GM19239 (cell line): ENCODE measurements around the gene SALL1.

Source experiments
- DNase-seq: peaks from one replicate; pipeline ENCODE4 v3.0.0; 2011; ENCODE audit warnings: low spot score; ENCODE audit not compliant: insufficient read length
- FAIRE-seq: peaks from 2 replicates; lab custom pipeline; 2011; peaks lifted over from hg19 to GRCh38; lab: Jason Lieb, UNC

SALL1 gene

GRCh38 chr16:51144203-51144602 is 6.9 kb downstream of the SALL1 start:
- FAIRE-seq (no peak), DNase-seq (no peak)

- DNase-seq: no peak
- no peak for FAIRE-seq
These were observed 7.7 kb downstream of the SALL1 start for GRCh38 chr16:51143196-51143977.

GRCh38 chr16:51141541-51141940 is 9.5 kb downstream of the SALL1 start:
- FAIRE-seq (no peak), DNase-seq (no peak)

GRCh38 chr16:51141106-51141505 is 10.0 kb downstream of the SALL1 start:
- no peak for FAIRE-seq
- DNase-seq: no peak

GRCh38 chr16:51140112-51140511 is 11.0 kb downstream of the SALL1 start:
- DNase-seq: no peak
- FAIRE-seq: no peak

- no peak for FAIRE-seq
These were observed 11.5 kb downstream of the SALL1 start for GRCh38 chr16:51139568-51139967.

GRCh38 chr16:51138178-51138577 is 12.9 kb downstream of the SALL1 start:
- no peak for DNase-seq
- no peak for FAIRE-seq

More at GRCh38 chr16:51139568-51139967, 11.5 kb downstream of the SALL1 start:
- DNase-seq: no peak

- FAIRE-seq (no peak), DNase-seq (no peak)
These were observed 14.0 kb downstream of the SALL1 start for GRCh38 chr16:51137097-51137496.

GRCh38 chr16:51134876-51135275 is 16.2 kb downstream of the SALL1 start:
- DNase-seq (no peak), FAIRE-seq (no peak)

GRCh38 chr16:51134269-51134812 is 16.7 kb downstream of the SALL1 start:
- DNase-seq (no peak), FAIRE-seq (no peak)

- DNase-seq (no peak), FAIRE-seq (no peak)
These were observed 17.4 kb downstream of the SALL1 start for GRCh38 chr16:51133688-51134087.

- FAIRE-seq (no peak), DNase-seq (no peak)
These were observed 17.9 kb downstream of the SALL1 start for GRCh38 chr16:51133183-51133582.

GRCh38 chr16:51132490-51133115 is 18.5 kb downstream of the SALL1 start:
- DNase-seq (no peak), FAIRE-seq (no peak)

GRCh38 chr16:51131619-51132018 is 19.5 kb downstream of the SALL1 start:
- FAIRE-seq: no peak
- no peak for DNase-seq

- no peak for FAIRE-seq
- no peak for DNase-seq
These were observed 22.0 kb downstream of the SALL1 start for GRCh38 chr16:51129105-51129504.

GRCh38 chr16:51125992-51126391 is 25.1 kb downstream of the SALL1 start:
- DNase-seq (no peak), FAIRE-seq (no peak)

GRCh38 chr16:51124896-51125295 is 26.2 kb downstream of the SALL1 start:
- DNase-seq: no peak
- no peak for FAIRE-seq

- no peak for DNase-seq
These were observed 29.2 kb downstream of the SALL1 start for GRCh38 chr16:51121850-51122249.

GRCh38 chr16:51120730-51121347 is 30.2 kb downstream of the SALL1 start:
- FAIRE-seq (no peak), DNase-seq (no peak)

More at GRCh38 chr16:51121850-51122249, 29.2 kb downstream of the SALL1 start:
- no peak for FAIRE-seq

GRCh38 chr16:51119973-51120729 is 30.9 kb downstream of the SALL1 start:
- FAIRE-seq: no peak

More at GRCh38 chr16:51119973-51120729, 30.9 kb downstream of the SALL1 start:
- no peak for DNase-seq
